Activated CD4-positive, alpha-beta T cell treated with anti-CD3 and anti-CD28 coated beads, Interleukin-10, Interleukin-2, amounts not matched to agents 100 ng/mL and 50 ng/mL, durations not matched to agents 16 hours and 8 hours (primary cell): ENCODE data around the gene LSM3.

Experiments used
- DNase-seq: peaks from one replicate; pipeline ENCODE4 v3.0.0-alpha.2; 2020

LSM3 gene

GRCh38 chr3:14143271-14144225, 35.1 kb upstream of the LSM3 start:
- no peak for DNase-seq

GRCh38 chr3:14144423-14145075, 34.1 kb upstream of the LSM3 start:
- DNase-seq = peak; percentile 92

- no peak for DNase-seq
These were observed 33.4 kb upstream of the LSM3 start for GRCh38 chr3:14145236-14145635.

- no peak for DNase-seq
These were observed 32.8 kb upstream of the LSM3 start for GRCh38 chr3:14145670-14146380.

GRCh38 chr3:14146381-14147065, 32.1 kb upstream of the LSM3 start:
- no peak for DNase-seq

GRCh38 chr3:14147066-14147435, 31.6 kb upstream of the LSM3 start:
- DNase-seq = no peak

- no peak for DNase-seq
These were observed 31.0 kb upstream of the LSM3 start for GRCh38 chr3:14147617-14148016.

- no peak for DNase-seq
These were observed 30.3 kb upstream of the LSM3 start for GRCh38 chr3:14148041-14148985.

- DNase-seq = no peak
These were observed 28.5 kb upstream of the LSM3 start for GRCh38 chr3:14150078-14150477.

- no peak for DNase-seq
These were observed 28.0 kb upstream of the LSM3 start for GRCh38 chr3:14150491-14151230.

- no peak for DNase-seq
These were observed 27.0 kb upstream of the LSM3 start for GRCh38 chr3:14151471-14152083.

GRCh38 chr3:14152233-14152962, 26.2 kb upstream of the LSM3 start:
- no peak for DNase-seq

GRCh38 chr3:14152963-14153355, 25.7 kb upstream of the LSM3 start:
- no peak for DNase-seq

- DNase-seq = no peak
These were observed 25.0 kb upstream of the LSM3 start for GRCh38 chr3:14153663-14154062.

GRCh38 chr3:14154276-14154675, 24.3 kb upstream of the LSM3 start:
- DNase-seq = no peak

- no peak for DNase-seq
These were observed 23.6 kb upstream of the LSM3 start for GRCh38 chr3:14154895-14155440.

GRCh38 chr3:14156201-14156600, 22.4 kb upstream of the LSM3 start:
- no peak for DNase-seq

- no peak for DNase-seq
These were observed 21.6 kb upstream of the LSM3 start for GRCh38 chr3:14156843-14157561.

- no peak for DNase-seq
These were observed 20.7 kb upstream of the LSM3 start for GRCh38 chr3:14157951-14158350.
